Measurements from ENCODE around the gene CTNNBL1.

Gene CTNNBL1

DNA sequence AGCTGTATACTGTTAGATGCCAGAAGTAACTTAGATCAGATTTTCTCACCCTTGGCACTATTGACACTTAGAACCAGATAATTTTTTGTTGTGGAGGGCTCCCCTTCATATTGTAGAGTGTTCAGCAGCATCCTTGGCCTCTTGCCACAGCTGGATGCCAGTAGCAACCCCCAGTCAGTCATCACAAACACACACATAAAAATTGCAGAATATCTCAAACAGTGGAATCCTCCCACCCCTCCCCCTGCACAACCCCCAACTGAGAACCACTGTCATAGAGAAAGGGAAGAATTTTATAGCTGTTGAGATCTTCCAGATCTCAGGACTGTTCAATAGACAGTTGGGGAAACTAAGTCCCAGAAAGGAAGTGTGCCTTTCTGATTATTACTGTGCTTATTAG lies 127.9 kb downstream of the CTNNBL1 start:
- DNase-seq (ENCODE audit: low spot score): no peak

DNA sequence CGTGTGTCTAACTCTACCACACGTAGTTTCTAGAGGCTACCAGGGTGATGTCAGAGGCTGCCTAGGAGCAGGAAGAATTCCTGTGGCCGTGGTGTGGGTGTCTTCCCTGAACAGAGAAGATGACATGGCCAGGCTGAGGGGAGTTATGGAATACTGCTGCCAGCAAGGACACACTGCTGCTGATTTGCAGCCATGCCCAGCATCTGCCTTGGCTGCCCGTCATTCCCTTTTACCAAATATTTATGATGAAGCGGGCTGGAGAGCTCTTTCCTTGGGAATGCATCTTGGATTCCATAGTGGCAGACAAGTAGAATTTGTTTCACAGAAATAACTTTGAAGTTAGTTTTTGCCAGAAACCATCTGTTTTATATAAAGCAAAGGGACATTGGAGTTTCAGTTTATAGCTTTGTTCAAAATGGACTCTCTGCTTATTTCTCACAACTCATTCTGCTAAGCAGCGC lies 128.3 kb downstream of the CTNNBL1 start:
- no peak for DNase-seq (ENCODE audit: low spot score)

DNA sequence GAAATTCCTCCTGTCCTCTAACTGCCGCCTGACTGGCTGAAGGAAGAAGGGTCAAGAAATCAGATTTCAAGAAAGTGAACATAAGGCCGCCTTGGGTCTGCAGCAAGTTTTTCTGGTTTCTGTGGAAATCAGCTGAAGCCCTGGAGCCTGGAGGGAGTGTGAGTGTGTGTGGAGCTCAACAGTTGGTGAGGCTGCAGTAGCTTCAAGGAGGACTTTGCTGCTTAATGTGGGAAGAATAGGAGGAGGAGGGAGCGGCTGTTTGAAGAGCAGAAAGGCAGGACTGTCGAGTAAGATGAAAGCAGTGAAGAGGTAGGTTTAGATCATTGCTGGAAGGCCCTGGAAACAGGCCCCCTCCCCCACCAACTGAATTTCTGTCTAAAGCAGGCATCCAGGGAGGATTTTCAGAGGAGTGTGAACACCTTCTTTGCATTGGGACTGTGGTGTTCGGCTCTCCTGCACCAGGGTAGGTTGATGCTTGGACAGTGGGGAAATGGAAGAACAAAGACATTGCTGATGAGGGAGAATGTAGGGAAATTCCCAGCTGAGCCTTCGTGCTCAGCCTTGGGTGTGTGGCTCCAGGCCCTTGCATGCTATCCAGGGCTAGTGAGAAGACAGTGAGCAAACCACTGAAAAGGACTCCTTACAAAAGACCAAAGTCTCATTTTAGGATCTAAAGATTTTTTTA lies 129.6 kb downstream of the CTNNBL1 start:
- DNase-seq (ENCODE audit: low spot score): no peak

DNA sequence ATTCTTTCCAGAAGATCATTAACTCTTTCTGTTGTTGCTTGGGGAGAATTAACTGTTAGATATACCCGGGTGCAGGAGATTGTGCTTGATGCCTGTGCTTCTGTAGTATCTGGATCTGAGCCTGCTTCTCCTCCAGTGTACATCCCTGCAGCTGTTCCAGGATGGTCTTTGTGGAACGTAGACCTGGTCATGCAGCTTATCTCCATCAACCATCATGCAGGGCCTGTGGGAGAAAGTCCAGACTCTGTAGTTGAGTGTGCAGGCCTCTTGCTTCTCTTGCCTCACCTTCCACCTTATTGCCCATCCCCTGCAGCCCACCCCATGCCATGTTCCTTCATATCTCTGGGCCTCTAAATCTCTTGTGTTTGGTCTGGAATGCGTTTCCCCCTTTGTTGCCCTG lies 133.8 kb downstream of the CTNNBL1 start:
- DNase-seq (ENCODE audit: low spot score): no peak

DNA sequence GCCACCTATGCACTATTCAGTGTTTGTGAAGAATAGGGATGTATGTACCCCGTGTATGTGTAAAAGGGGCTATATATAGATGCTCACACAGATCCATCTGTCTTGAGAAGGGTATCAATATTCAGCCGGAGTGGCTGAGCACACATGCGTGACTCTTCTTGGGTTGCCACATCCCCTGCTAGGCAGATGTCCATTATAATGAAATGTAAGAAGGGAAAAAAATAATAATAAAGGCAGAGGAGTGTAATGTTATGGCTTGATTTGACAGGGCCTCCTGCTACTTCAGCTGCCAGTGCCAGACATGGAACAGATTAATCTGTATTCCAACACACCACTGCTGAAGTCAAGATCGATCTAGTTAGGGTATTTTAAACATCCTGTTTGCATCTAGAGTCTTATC lies 134.9 kb downstream of the CTNNBL1 start:
- no peak for DNase-seq (ENCODE audit: low spot score)

DNA sequence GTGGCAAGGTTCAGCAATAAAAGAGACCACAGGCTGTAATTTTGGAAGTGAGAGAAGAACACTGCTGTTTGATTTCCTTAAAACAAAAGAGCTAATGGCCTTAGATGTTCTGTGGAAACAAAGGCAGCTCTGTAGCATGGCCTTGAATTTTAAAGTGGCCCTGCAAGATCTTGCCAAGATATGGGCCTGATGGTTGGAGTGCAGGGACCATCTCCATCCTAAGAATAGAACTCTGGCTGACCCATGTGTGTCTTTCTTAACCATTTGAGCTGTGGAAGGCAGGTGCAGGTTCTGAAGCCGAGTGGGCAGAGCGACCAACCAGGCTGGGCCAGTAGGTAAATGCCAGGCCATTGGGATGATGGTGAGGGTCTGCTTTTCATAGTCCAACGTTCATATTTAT lies 135.3 kb downstream of the CTNNBL1 start:
- no peak for DNase-seq (ENCODE audit: low spot score)

DNA sequence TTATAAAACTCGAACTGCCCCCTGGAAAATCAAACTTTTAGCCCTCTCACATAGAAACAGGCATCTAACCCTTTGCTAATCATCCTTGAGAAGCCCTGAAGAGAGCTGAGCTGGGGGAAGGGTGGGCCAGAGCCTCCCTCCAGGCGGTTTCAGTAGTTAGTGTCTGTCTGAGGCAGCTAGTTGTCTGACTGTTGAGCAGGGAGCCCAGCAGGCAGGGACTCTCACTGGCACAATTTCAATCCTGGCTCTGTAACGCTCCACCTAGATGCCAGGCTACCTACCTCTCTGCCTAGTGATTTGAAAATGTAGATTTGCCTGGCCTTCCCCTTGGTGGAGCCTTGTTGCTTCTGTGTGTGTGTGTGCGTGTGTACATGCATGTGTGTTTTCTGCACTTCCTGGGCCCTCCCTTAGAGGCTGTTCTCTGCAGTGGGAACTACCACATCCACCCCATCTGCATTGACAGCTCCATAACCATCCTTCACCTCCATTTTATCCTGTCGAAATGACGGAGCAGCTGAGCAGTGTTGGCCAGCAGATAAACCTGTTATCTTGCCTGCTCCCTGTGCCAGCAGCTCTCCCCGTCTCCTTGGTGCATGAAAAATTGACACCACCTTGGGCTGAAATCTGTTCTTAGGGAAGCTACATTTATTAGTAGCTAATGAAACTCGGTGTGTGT lies 139.5 kb downstream of the CTNNBL1 start:
- no peak for DNase-seq (ENCODE audit: low spot score)

DNA sequence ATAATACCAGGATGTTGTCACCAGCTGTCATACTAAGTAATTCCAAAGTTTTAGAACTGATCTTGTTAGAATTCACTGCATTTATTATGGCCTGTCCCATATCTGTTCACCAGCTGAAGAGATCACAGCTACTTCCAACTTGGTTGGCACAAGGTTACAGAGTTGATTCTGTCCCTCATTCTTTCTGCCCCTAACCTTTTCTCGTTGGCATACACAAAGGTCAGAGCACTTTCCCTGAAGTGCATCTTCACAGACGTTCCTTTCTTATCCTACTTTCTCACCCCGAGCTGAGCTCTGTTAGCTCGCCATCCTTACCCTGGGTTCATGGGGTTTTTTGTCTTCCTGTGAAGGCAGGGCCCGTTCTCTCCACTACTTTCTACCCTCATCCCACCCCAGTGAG lies 143.1 kb downstream of the CTNNBL1 start:
- DNase-seq (ENCODE audit: low spot score): no peak

DNA sequence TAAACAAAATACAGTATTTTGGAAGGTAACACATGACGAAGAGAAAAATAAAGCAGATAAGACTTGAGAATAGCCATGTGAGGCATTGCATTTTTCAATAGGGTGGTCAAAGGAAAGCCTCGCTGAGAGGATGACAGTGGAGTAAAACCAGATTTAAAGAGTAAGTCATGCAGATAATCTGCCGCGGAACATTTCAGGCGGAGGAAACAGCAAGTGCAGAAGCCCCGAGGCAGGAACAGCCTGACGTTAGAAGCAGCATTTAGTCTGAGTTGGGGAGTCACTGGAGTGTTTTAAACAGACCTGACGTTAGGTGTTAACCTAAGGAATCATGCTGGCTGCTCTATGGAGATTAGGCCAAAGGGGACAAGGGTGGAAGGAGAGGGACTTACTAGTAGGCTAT lies 144.1 kb downstream of the CTNNBL1 start:
- no peak for DNase-seq (ENCODE audit: low spot score)

DNA sequence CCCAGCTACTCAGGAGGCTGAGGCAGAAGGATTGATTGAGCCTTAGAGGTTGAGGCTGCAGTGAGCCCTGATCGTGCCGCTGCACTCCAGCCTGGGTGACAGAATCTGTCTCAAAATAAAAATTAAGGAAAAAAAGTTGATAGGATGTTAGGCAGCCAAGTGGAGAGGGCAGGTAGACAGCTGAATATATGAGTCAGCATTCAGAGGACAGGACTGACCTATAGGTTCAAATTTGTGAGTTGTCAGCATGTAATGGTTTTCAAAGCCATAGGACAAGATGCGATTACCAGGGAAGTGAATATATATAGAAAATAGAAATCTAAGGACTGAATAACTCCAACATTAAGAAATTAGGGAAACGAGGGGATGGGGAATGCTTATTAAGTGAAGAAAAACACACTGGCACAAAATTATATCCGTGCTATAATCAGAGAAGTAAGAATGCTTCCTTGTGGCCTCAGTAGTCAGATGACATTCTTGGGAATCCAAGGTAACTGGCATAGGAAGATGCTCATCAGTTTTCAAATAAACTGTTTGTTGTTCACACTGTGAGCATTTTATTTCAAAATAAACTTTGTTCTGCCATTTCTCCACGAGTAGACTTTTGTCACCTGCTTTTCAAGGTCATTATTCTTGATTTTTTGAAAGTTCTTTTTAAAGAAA lies 145.1 kb downstream of the CTNNBL1 start:
- no peak for DNase-seq (ENCODE audit: low spot score)

DNA sequence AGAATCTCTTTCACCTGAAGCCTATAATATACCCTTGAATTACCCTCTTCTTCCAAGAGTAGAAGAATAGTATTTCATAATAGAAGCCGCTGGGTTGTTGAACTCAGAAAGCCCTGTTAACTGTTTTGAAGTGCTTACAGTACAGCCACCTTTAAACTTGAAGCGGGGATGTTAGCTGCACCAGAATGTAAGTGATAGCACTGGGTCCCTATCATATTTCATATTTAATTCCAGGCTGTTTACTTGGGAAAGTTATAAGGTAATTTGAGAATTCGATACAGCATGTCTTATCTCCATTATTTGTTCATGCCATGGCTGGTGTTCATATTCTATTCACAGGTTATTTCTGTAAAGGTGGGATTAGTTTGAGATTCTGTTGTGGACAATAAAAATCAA lies 145.6 kb downstream of the CTNNBL1 start:
- no peak for DNase-seq (ENCODE audit: low spot score)

DNA sequence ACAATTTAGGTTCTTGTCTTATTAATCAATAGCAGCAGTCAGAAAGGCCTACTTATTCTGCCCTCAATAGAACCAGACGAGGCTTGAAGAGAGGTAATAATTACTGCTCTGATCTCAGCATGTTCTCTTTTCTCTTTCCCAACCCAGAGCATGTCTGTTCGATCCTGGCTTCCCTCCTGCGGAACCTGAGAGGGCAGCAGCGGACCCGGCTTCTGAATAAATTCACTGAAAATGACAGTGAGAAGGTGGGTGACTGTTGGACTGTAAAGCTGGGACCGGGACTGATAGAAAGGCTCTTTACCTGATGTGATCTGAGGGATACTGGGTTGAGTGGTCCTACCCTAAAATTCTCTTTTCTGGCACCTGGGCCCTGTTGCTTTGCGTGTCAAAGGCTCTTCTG lies 146.1 kb downstream of the CTNNBL1 start:
- no peak for DNase-seq (ENCODE audit: low spot score)

DNA sequence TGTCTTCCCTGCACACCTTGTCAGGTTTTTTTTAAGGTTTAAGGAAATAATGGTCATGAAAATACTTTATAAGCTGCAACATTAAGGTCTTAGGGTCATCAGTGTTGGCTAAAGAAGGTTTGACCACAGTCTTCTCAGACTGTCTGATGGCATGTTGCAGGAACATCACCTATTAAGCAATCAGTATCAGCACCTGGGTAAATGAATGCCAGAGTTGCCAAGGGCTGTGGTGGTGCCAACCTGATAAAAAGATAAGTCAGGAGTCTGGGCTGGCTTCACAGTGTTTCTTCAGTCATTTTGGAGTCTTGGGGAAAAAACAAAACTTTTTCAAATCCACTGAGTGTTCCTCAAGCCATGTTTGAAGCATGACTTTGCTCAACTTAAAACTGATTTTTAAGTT lies 147.6 kb downstream of the CTNNBL1 start:
- DNase-seq (ENCODE audit: low spot score): no peak

DNA sequence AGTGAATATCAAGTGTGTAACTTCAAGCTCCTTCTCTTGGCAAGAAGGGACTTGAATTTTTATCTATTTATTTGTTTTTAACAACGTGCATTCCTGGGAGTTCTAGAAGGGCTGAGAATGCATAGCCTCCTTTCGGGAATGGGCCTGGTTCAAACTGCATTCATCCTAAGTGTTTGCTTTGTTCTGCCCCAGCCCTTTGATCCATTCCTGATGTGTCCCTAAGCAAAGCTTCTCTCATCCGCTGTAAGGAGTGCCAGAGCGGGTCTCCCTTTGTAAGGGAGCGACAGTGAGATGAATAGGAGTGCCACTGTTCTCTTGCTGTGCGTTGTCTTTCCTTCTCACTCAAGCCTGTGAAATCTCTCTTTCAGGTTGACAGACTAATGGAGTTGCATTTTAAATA lies 148.1 kb downstream of the CTNNBL1 start:
- DNase-seq (ENCODE audit: low spot score): no peak

DNA sequence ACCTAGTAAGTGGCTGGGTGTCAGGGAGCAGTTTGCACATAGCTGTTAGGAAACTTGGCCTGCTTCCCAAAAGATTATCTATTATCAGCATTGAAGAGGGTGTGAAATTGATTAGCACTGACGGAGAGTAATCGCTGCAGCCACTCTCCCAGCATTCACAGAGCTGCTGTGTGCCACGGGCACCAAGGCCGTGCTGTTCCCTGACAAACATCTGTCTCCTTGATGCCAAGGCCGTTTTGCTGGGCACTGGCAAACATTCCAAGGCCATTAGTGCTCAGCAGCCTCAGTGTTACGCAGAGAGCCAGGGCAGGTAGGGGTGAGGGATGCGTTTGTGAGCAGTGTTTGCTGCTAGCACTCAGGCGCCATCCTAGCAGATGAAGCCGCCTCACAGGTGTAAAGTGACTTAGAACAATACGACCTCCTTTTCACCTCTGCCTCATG lies 151.4 kb downstream of the CTNNBL1 start:
- DNase-seq (ENCODE audit: low spot score): no peak

DNA sequence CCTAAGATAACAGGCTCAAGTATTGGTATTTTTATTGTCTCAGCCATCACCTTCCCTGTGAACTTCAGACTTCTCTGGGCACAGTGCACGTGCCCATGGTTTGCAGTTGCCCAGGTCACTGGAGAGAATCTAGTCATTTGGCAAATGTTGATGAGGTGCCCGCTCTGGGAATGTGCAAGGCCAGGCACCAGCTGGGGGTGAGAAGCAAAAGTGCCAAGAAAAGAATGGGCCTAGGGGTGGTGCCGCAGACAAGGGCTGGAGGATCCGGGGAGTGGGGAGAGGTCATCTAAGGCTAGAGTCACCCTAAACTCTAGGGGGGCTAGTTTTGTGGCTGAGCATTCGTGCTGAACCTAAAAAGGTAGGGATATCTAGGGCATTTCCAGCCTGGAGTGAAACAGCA lies 152.0 kb downstream of the CTNNBL1 start:
- no peak for DNase-seq (ENCODE audit: low spot score)

DNA sequence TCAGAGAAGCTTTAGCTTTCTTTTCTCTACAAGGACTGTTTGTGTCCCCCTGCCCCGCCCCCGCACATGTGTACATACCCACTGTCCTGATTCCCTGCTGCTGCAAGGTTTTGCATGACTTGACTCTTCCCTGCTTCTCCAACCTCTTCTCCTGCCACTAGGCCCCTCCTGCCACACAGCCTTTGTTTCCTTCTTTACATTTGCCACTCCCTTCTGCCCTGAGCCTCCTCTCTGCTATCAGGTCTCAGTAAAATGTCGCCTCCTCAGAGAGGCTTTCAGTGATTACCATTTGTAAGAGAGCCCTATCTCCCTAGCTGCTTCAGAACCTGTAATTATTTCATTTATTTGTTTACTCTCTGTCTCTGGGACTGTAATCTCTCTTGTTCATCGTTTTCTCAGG lies 152.7 kb downstream of the CTNNBL1 start:
- DNase-seq (ENCODE audit: low spot score): no peak

DNA sequence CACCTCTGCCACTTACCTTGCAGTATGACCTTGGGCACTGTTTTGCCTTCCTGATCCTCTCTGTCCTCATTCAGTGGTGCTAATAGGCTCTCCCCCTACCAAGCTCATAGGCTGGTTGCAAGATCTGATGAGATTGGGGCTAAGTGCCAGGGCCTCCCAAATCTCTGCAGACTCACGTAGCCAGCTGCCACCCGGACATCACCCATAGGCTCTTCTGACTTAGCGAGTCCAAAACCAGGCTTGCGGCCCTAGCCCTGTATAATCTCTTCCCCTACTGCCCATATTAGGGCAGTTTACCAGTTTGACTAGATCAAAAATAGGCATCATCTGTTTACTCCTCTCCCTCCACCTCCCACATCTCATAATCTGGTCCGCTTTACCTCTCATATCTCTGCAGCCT lies 154.9 kb downstream of the CTNNBL1 start:
- DNase-seq (ENCODE audit: low spot score): no peak

DNA sequence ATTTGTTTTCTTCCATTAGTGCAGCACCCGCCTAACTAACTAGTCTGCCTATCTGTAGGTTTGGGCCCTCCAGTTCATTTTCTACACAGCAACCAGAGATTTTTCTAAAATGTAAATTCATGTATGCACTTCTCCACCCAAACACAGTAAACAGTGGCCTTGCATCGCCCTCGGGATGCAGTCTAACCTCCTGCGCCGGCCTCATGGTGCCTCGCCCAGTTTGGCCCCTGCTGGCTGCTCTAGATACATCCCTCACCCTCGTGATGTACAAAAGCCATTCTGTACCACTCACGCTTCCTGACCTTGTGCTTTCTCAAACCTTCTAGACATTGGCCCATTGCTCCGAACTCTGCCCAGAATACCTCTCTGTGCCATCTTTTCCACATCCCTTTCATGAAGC lies 155.3 kb downstream of the CTNNBL1 start:
- DNase-seq (ENCODE audit: low spot score): no peak

DNA sequence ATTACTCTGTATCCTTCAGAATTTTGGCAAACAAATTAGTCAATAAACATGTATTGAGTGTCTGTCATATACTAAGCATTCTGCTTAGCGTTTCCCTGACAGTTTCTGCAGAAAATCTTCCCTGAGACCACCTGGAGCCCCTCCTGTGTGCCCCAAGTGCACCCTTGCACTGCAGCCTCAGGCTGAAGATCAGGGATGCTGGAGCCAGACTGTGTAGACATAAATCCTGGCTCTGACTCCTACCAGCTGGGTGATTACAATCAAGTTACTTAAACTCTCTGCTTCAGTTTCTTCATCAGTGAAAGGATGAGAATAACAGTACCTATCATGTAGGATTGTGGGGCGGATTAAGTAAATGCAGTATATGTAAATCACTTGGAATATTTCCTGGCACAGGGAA lies 155.7 kb downstream of the CTNNBL1 start:
- no peak for DNase-seq (ENCODE audit: low spot score)

DNA sequence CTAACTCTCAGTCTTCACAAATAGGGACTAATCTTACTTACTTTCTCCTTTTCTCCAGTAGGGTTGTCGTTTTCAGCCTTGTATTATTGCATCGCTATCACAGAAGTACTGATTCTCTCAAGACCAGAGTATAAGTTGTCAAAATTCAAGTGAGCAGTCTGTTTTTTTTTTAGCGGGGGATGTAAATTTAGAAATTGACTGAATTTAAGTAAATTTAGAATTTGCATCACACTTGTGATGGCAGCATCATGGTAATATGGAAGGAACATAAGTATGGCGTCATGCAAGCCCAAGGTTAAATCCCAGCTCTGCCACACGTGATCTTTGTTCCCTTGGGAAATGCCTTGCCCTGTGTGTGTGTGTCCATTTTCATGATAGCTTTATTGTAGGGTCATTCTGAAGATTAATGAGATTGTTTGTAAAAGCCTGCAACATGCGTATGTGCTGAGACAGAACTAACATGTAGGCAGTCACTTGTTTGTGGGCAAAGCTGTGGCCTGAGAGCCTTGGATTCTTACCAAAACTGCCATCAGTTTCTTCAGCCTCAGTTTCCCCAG lies 156.3 kb downstream of the CTNNBL1 start:
- no peak for DNase-seq (ENCODE audit: low spot score)

DNA sequence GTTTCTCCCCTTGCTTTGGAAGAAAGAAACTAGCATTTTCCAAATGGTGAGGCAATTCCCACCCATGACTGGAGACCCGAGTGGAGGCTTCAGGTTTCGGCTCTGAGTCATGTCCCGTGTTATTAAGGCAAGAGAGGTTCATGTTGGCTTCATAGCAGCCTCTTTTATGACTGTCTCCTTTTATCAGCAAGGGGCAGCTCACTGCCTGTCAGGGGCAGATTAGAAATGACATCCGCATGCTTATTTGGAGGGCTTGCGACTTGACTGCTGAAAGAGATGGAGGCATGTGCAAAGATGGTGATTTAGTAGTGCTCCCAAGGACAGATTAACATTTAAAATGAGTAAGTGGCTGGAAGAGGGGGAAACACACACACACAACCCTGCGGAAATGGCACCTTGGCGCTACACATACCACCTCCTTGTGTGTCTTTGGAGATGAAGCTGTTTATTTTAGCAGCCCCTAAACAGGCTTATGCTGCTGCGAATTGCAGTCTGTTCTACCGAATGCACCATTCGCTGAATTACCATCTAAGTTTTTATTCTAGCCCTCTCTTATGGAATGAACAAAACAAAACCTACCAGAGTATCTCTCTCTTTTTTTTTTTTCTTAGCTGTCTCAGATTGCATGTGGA lies 157.0 kb downstream of the CTNNBL1 start:
- no peak for DNase-seq (ENCODE audit: low spot score)

DNA sequence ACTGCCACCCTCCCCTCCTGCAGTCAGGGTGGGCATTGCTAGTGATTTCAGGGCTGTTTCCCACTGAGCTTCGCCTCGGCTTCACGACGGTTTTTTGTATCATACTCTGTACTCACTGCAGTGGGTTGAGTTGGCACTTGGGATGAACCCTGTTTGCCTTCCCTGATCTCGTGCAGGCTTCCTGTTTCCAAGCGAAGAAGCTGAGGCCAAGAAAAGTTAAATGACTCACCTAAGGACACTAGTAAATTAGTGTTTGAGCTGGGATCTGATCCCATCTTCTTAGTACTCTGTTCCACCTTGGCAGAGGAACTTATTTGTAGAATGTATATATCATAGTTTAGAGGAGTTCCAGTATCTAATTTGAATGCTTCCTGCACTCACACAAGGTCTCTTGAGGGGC lies 158.8 kb downstream of the CTNNBL1 start:
- no peak for DNase-seq (ENCODE audit: low spot score)

Measured in germinal center (tissue), 1 donor.